HepG2 (cell line): ENCODE results near the gene MPIG6B. TPM values are rescaled to one million over a fixed set of nuclear protein-coding genes. Genes with fewer than 3 reads are reported as not detected.
A peak's percentile ranks its signal among the peaks of the same experiment; 100 is the strongest.

Experiments
- ATAC-seq: fragments of 200-7000 bp; cut with Tn5 transposase; 3 replicates; pipeline ENCODE4 v1.9.1; 2020; ENCODE audit warnings: mild to moderate bottlenecking, moderate library complexity
- BruUV-seq: library from RNA; stranded (reverse); fragments of 400-500 nt; replicated peaks from 2 replicates; lab custom pipeline; 2021; lab: Mats Ljungman, UMichigan
- CTCF ChIA-PET: fragments of 300-600 bp; formaldehyde crosslinking; extraction: SDS; loops from one replicate; lab custom pipeline; 2021; ENCODE audit warnings: low total read pairs, inconsistent platforms, low intra/inter-chr PET ratio; lab: Yijun Ruan, JAX
- POLR2A ChIA-PET: fragments of 350-600 bp; sonication (Branson Sonifier 250); formaldehyde crosslinking; loops from one replicate; lab custom pipeline; 2020; ENCODE audit warnings: antibody characterized with exemption, inconsistent platforms; lab: Yijun Ruan, JAX
- DNase-seq: peaks from one replicate; pipeline ENCODE4 v3.0.0-alpha.2; 2015; ENCODE audit warnings: low spot score
- FAIRE-seq: peaks from 3 replicates; lab custom pipeline; 2011; peaks lifted over from hg19 to GRCh38; lab: Jason Lieb, UNC
- H2AFZ ChIP-seq: one replicate; pipeline ENCODE4 v1.6.1; 2011; ENCODE audit warnings: low read length, inconsistent platforms
- H3K27ac ChIP-seq: fragments of 300-600 bp; 3 replicates; pipeline ENCODE4 v1.8.0; 2011; ENCODE audit warnings: mixed run types, mild to moderate bottlenecking, mixed read lengths, low read length, inconsistent platforms; ENCODE audit not compliant: insufficient read depth; ENCODE audit errors: extremely low read length
- H3K27me3 ChIP-seq, 2 experiments: fragments of 200-600 bp in 1 of 2; 2 replicates in 1 of 2; 3 replicates in 1 of 2; pipeline versions ENCODE4 v1.6.0 to v1.8.0; 2011; ENCODE audit warnings: low read length in 2 of 2, mild to moderate bottlenecking in 2 of 2, moderate library complexity in 2 of 2, inconsistent platforms in 1 of 2; ENCODE audit not compliant: insufficient read depth in 2 of 2, control insufficient read depth in 1 of 2
- H3K36me3 ChIP-seq, 2 experiments: fragments of 200-600 bp in 1 of 2; replicated peaks in 1 of 2; 2 replicates in 1 of 2; 3 replicates in 1 of 2; pipeline versions ENCODE4 v1.5.1 to v1.8.0; 2011; ENCODE audit warnings: low read length in 2 of 2, inconsistent platforms in 1 of 2; ENCODE audit not compliant: insufficient read depth in 2 of 2, control insufficient read depth in 1 of 2
- H3K4me1 ChIP-seq: 2 replicates; pipeline ENCODE4 v1.5.1; 2012; ENCODE audit warnings: low read length, inconsistent platforms; ENCODE audit not compliant: insufficient read depth
- H3K4me2 ChIP-seq: 2 replicates; pipeline ENCODE4 v1.6.0; 2011; ENCODE audit warnings: low read depth, low read length, inconsistent platforms
- H3K4me3 ChIP-seq, 3 experiments: fragments of 200-600 bp in 1 of 3; sonication (generic), shearing (Covaris generic) in 1 of 3; replicated peaks in 1 of 3; 2 replicates each; pipeline ENCODE4 v1.5.1; 2011 to 2016; ENCODE audit warnings: low read length in 3 of 3, inconsistent platforms in 2 of 3, low read depth in 2 of 3, mild to moderate bottlenecking in 2 of 3, control low read depth in 1 of 3, mixed read lengths in 1 of 3; ENCODE audit not compliant: insufficient read depth in 1 of 3
- H3K79me2 ChIP-seq: one replicate; pipeline ENCODE4 v1.6.1; 2011; ENCODE audit warnings: low read length, inconsistent platforms; ENCODE audit not compliant: insufficient read depth
- H3K9ac ChIP-seq: 2 replicates; pipeline ENCODE4 v1.6.0; 2011; ENCODE audit warnings: mild to moderate bottlenecking, low read depth, low read length, inconsistent platforms; ENCODE audit not compliant: insufficient read depth
- H3K9me3 ChIP-seq: 2 replicates; pipeline ENCODE4 v1.5.1; 2012; ENCODE audit warnings: mild to moderate bottlenecking, low read length
- H4K20me1 ChIP-seq: 2 replicates; pipeline ENCODE4 v1.6.0; 2011; ENCODE audit warnings: inconsistent platforms, mild to moderate bottlenecking, low read length, moderate library complexity; ENCODE audit not compliant: insufficient read depth
- FIP1L1 ChIP-seq: fragments of 200-400 bp; formaldehyde crosslinking; IDR thresholded peaks from 2 replicates; pipeline ENCODE4 v1.6.1; 2018; ENCODE audit warnings: low read depth, mild to moderate bottlenecking, low read length, moderate library complexity, borderline replicate concordance; ENCODE audit not compliant: insufficient read depth
- GATA4 ChIP-seq: sonication (generic); IDR thresholded peaks from 2 replicates; pipeline ENCODE4 v1.6.1; 2016; ENCODE audit warnings: antibody characterized with exemption, low read depth, borderline replicate concordance
- IRF2 ChIP-seq: IDR thresholded peaks from 2 replicates; pipeline ENCODE4 v1.6.1; 2018; ENCODE audit warnings: missing genetic modification reagents, missing compliant biosample characterization
- NCOA2 ChIP-seq: sonication (generic); formaldehyde crosslinking; IDR thresholded peaks from 2 replicates; pipeline ENCODE4 v1.8.0; 2022; ENCODE audit warnings: inconsistent platforms
- RARG ChIP-seq: sonication (generic); formaldehyde crosslinking; IDR thresholded peaks from 2 replicates; pipeline ENCODE4 v1.4.0; 2020; ENCODE audit warnings: low read depth, mild to moderate bottlenecking, missing genetic modification reagents
- SNAPC4 ChIP-seq: sonication (generic); formaldehyde crosslinking; IDR thresholded peaks from 2 replicates; pipeline ENCODE4 v1.4.0; 2020; ENCODE audit warnings: mild to moderate bottlenecking, missing genetic modification reagents
- SRF ChIP-seq: IDR thresholded peaks from 2 replicates; pipeline ENCODE4 v1.6.1; 2011; ENCODE audit warnings: mild to moderate bottlenecking, low read depth, low read length, moderate library complexity
- ZBTB1 ChIP-seq: sonication (generic); formaldehyde crosslinking; IDR thresholded peaks from 2 replicates; pipeline ENCODE4 v1.4.0; 2020; ENCODE audit warnings: missing genetic modification reagents, borderline replicate concordance
- ZBTB43 ChIP-seq: sonication (generic); formaldehyde crosslinking; conservative IDR thresholded peaks from 2 replicates; pipeline ENCODE4 v1.4.0; 2020; ENCODE audit warnings: missing genetic modification reagents
- ZNF264 ChIP-seq: sonication (generic); formaldehyde crosslinking; IDR thresholded peaks from 2 replicates; pipeline ENCODE4 v1.4.0; 2020; ENCODE audit warnings: missing genetic modification reagents
- ZNF510 ChIP-seq: sonication (generic); formaldehyde crosslinking; IDR thresholded peaks from 2 replicates; pipeline ENCODE4 v1.4.0; 2020; ENCODE audit warnings: low read depth, mild to moderate bottlenecking, missing genetic modification reagents
- ZNF691 ChIP-seq: sonication (generic); formaldehyde crosslinking; IDR thresholded peaks from 2 replicates; pipeline ENCODE4 v1.4.0; 2020; ENCODE audit warnings: missing genetic modification reagents, low read depth, mild to moderate bottlenecking, borderline replicate concordance
- ZNF713 ChIP-seq: sonication (generic); formaldehyde crosslinking; IDR thresholded peaks from 2 replicates; pipeline ENCODE4 v1.4.0; 2020; ENCODE audit warnings: mild to moderate bottlenecking, missing genetic modification reagents
- ZNF720 ChIP-seq: sonication (generic); formaldehyde crosslinking; IDR thresholded peaks from 2 replicates; pipeline ENCODE4 v1.4.0; 2020; ENCODE audit warnings: missing genetic modification reagents
- WGBS: methylation state at CpG from one replicate; pipeline ENCODE4 v1.1.6; 2017; ENCODE audit warnings: low lambda C conversion rate; 5-methylcytosine and 5-hydroxymethylcytosine counted together
- in situ Hi-C: cut with HindIII; loops from 2 replicates; pipeline ENCODE4 v1.10.0; 2017; ENCODE audit warnings: low pct_unique_long_range_greater_than_20kb; ENCODE audit not compliant: extremely low pct_ligation_motif_present
- intact Hi-C: fragments of 100-400 bp; cut with micrococcal nuclease; formaldehyde crosslinking; loops from one replicate; pipeline ENCODE4 v1.10.0; 2022; ENCODE audit not compliant: unreplicated experiment
- polyA plus RNA-seq, 8 experiments: library from polyadenylated mRNA; depleted of rRNA in 3 of 8; stranded (reverse) in 7 of 8; unstranded in 1 of 8; fragments of >200 nt; fragmentation: Illumina TruSeq in 4 of 8; extraction: Trizol in 4 of 8; gene quantifications; 2 replicates each; pipeline versions ENCODE4 v1.2.1 to v1.2.3, GENCODE V29; 2011 to 2016; ENCODE audit warnings: low read depth in 4 of 8, missing spikeins in 1 of 8, mixed read lengths in 1 of 8; ENCODE audit not compliant: insufficient read depth in 1 of 8
- total RNA-seq, 5 experiments: library from RNA; depleted of rRNA; stranded (reverse); fragments of >200 nt; fragmentation: Illumina TruSeq; extraction: Trizol; gene quantifications; 2 replicates each; pipeline ENCODE4 v1.2.3, GENCODE V29; 2016; ENCODE audit warnings: low read depth in 1 of 5

Gene MPIG6B
- total and polyA plus RNA-seq, 2 of the 13 experiments (the other 11 are each of a cell fraction or from before 2014, with no cell fraction given) = not detected

- TF ChIP-seq SNAPC4 (CRISPR knock-in tag) (no peak), ZNF713 (CRISPR knock-in tag) (0 out of 2 replicates have a peak, but pooled peaks have one; percentile 35)
These were observed 11.7 kb downstream of the MPIG6B start (continued) for GRCh38 chr6:31734821-31735406.

- TSS peak; percentile 60 for BruUV-seq
- Histone ChIP-seq H4K20me1 (peaks cover 24% of the 10 kb centered on the region; the same call in 1 of the 2 replicates), H3K4me1 (peaks cover 73% of the 10 kb centered on the region), H3K9ac (peak within 1 kb of the TSS; percentile 98), H3K36me3 (peaks cover 16 to 32% of the 10 kb centered on the region in 2 experiments), H3K79me2 (peaks cover 41% of the 10 kb centered on the region), H2AFZ (no peak within 1 kb of the TSS), H3K27ac (peak within 1 kb of the TSS; percentile 99), H3K9me3 (no peaks in the 10 kb centered on the region), H3K4me3 (peak within 1 kb of the TSS; percentile 71 to 92 (median 92)), H3K4me2 (peak within 1 kb of the TSS; percentile 98), H3K27me3 (no peaks in the 10 kb centered on the region; a peak in 1 of 5 replicates)
- in situ Hi-C loops (no loop called here), intact Hi-C loops (loop anchor here (5.0 kb wide), 2 partner anchors 34 to 71 kb away; partner anchors contain the start of genes ABHD16A and LSM2)
- peak; percentile 76 for FAIRE-seq
- POLR2A ChIA-PET = interaction anchor here (0.5 to 11.3 kb wide), 35 partner anchors 7 to 1236 kb away, joined by 3 to 279 read pairs (median 20); partner anchors contain the start of genes ABHD16A, APOM, BAG6 and C6orf47
- peak; percentile 55 for ATAC-seq
- WGBS = under 1% methylated on average over 22 of the region's 24 CpGs
- CTCF ChIA-PET = no interaction called here
- DNase-seq = peak; percentile 88
- TF ChIP-seq ZBTB43 (CRISPR knock-in tag) (no peak), ZNF264 (0 out of 2 replicates have a peak, but pooled peaks have one; percentile 51), IRF2 (CRISPR knock-in tag) (peak; percentile 84; the same call in 1 of the 2 replicates), RARG (CRISPR knock-in tag) (no peak), SRF (no peak), ZNF720 (no peak; the same call in 1 of the 2 replicates), GATA4 (no peak; the same call in 1 of the 2 replicates), FIP1L1 (peak; percentile 66; the same call in 1 of the 2 replicates), ZBTB1 (CRISPR knock-in tag) (no peak), NCOA2 (CRISPR knock-in tag) (peak; percentile 69), ZNF510 (CRISPR knock-in tag) (no peak), ZNF691 (peak; percentile 78)
These were observed 13.0 kb downstream of the MPIG6B start, which contains the start of gene CLIC1 for GRCh38 chr6:31736021-31736767. CLIC1 (minus strand) TSS chr6:31736530; CDS start chr6:31736300, 230 bp downstream.
